RWPE2 (cell line): ENCODE results near the gene PSTPIP1.
A peak's percentile ranks its signal among the peaks of the same experiment; 100 is the strongest.
"Not testable (repeated sequence)": the region's sequence is repeated elsewhere in the genome, so short reads cannot be mapped to it uniquely, and the experiment has no call there.

Experiments used
- ATAC-seq: fragments of 200-7000 bp; cut with Tn5 transposase; 3 replicates; pipeline ENCODE4 v1.9.1; 2021; ENCODE audit warnings: low read depth
- DNase-seq: peaks from one replicate; pipeline ENCODE4 v3.0.0-alpha.2; 2020; ENCODE audit warnings: low spot score
- H3K27ac ChIP-seq: fragments of 450-650 bp; 2 replicates; pipeline ENCODE4 v1.5.1; 2017; ENCODE audit warnings: mild to moderate bottlenecking; ENCODE audit not compliant: poor library complexity, severe bottlenecking
- H3K27me3 ChIP-seq: fragments of 250-450 bp; sonication (Bioruptor Pico); 2 replicates; pipeline ENCODE4 v1.5.1; 2021; ENCODE audit warnings: mild to moderate bottlenecking, moderate library complexity; ENCODE audit not compliant: insufficient read depth, poor library complexity, severe bottlenecking
- H3K36me3 ChIP-seq: fragments of 250-450 bp; sonication (Bioruptor Pico); 2 replicates; pipeline ENCODE4 v1.5.1; 2020; ENCODE audit warnings: low read depth, mild to moderate bottlenecking, moderate library complexity
- H3K4me1 ChIP-seq: fragments of 250-450 bp; sonication (Bioruptor Pico); 2 replicates; pipeline ENCODE4 v1.5.1; 2021; ENCODE audit warnings: mild to moderate bottlenecking, moderate library complexity; ENCODE audit not compliant: insufficient read depth, poor library complexity, severe bottlenecking
- H3K4me3 ChIP-seq: fragments of 250-450 bp; sonication (Bioruptor Pico); 2 replicates; pipeline ENCODE4 v1.5.1; 2021; ENCODE audit warnings: mild to moderate bottlenecking, moderate library complexity; ENCODE audit not compliant: severe bottlenecking
- H3K9me3 ChIP-seq: fragments of 250-450 bp; sonication (Bioruptor Pico); 2 replicates; pipeline ENCODE4 v1.5.1; 2021; ENCODE audit warnings: mild to moderate bottlenecking, moderate library complexity; ENCODE audit not compliant: severe bottlenecking
- TF ChIP-seq, protein P1 (sequence below): fragments of 450-650 bp; IDR thresholded peaks from one replicate; pipeline ENCODE4 v1.5.1; 2017; ENCODE audit warnings: mild to moderate bottlenecking, moderate library complexity; ENCODE audit not compliant: poor library complexity, severe bottlenecking

Gene PSTPIP1

DNA sequence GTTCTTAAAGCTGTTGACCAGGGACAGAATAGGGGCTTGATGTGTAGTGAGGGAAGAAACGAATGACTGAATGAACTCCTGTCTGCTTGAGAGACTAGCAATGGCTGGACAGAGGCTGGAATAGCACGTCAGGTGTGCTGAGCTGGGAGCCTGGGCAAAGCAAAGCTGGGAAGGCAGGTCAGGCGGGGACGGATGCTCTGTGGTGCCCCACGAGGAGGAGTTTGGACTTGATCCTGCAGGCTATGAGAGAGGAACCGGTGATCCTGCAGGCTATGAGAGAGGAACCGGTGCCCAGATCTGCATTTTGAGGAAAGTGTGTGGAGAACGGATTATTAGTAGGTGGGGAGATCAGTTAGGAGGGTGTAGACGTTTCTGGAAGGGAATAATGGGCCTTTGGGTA lies 31.3 kb upstream of the PSTPIP1 start:
- DNase-seq = no peak
- peak; percentile 68; the same call in 2 of the 3 replicates for ATAC-seq
- H3K36me3 ChIP-seq = no peaks in the 10 kb centered on the region
- TF ChIP-seq, protein P1, sequence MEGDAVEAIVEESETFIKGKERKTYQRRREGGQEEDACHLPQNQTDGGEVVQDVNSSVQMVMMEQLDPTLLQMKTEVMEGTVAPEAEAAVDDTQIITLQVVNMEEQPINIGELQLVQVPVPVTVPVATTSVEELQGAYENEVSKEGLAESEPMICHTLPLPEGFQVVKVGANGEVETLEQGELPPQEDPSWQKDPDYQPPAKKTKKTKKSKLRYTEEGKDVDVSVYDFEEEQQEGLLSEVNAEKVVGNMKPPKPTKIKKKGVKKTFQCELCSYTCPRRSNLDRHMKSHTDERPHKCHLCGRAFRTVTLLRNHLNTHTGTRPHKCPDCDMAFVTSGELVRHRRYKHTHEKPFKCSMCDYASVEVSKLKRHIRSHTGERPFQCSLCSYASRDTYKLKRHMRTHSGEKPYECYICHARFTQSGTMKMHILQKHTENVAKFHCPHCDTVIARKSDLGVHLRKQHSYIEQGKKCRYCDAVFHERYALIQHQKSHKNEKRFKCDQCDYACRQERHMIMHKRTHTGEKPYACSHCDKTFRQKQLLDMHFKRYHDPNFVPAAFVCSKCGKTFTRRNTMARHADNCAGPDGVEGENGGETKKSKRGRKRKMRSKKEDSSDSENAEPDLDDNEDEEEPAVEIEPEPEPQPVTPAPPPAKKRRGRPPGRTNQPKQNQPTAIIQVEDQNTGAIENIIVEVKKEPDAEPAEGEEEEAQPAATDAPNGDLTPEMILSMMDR = no peak
- H3K27ac ChIP-seq = no peak overlapping the region
- no peak overlapping the region for H3K4me3 ChIP-seq
- no peaks in the 10 kb centered on the region for H3K9me3 ChIP-seq
- no peaks in the 10 kb centered on the region for H3K27me3 ChIP-seq
- peaks cover 4% of the 10 kb centered on the region for H3K4me1 ChIP-seq

DNA sequence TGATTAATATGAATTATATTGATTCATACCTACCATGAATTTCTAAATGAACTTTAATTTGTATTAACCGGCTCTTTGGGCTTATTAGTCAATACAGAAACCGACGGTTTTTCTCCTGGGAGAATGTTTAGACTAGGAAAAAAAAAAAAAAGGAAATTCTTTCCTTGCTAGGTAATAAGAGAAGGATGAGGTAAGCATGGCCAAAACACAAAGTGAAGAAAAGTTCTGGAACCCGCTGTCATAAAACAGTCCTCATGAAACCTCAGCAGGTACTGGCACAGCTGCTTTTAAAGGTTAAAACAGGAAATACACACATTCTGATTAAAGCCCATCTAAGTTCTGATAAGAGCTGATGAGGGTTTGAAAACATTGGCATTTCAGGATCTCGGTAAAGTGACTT lies 30.8 kb upstream of the PSTPIP1 start:
- H3K4me3 ChIP-seq = no peak overlapping the region
- no peaks in the 10 kb centered on the region for H3K9me3 ChIP-seq
- TF ChIP-seq, protein P1 = no peak
- H3K4me1 ChIP-seq = peaks cover 4% of the 10 kb centered on the region
- no peaks in the 10 kb centered on the region for H3K36me3 ChIP-seq
- no peaks in the 10 kb centered on the region for H3K27me3 ChIP-seq
- no peak for ATAC-seq
- H3K27ac ChIP-seq = no peak overlapping the region
- DNase-seq = no peak

GRCh38 chr15:76966051-76966450 lies 28.9 kb upstream of the PSTPIP1 start:
- H3K27ac ChIP-seq, H3K36me3 ChIP-seq, H3K27me3 ChIP-seq, DNase-seq, H3K9me3 ChIP-seq, H3K4me3 ChIP-seq, H3K4me1 ChIP-seq, ATAC-seq: not testable (repeated sequence)

DNA sequence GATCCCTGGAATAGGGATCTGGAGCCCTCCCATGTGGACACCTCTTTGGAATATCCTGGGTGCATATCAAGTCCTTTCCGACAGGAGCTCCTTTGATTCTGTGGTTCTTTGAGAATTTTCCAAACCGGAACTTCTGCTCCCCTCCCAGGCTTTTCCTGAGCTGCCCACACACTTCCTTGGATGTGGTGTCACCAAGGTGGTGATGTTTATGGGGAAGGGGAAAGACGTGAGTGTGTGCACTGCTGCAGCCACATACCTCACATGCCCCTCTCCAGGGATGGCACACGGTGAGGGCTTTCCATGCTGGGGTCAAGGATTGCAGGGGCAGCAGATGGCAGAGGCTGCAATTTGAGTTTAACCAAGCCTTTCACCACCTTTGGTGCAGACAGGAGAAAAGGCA lies 27.9 kb upstream of the PSTPIP1 start:
- Histone ChIP-seq H3K36me3 (no peaks in the 10 kb centered on the region), H3K4me3 (no peak overlapping the region), H3K27ac (no peak overlapping the region), H3K4me1 (peaks cover 4% of the 10 kb centered on the region), H3K27me3 (no peaks in the 10 kb centered on the region), H3K9me3 (no peaks in the 10 kb centered on the region)
- ATAC-seq (no peak), DNase-seq (no peak)
- TF ChIP-seq, protein P1 = no peak

DNA sequence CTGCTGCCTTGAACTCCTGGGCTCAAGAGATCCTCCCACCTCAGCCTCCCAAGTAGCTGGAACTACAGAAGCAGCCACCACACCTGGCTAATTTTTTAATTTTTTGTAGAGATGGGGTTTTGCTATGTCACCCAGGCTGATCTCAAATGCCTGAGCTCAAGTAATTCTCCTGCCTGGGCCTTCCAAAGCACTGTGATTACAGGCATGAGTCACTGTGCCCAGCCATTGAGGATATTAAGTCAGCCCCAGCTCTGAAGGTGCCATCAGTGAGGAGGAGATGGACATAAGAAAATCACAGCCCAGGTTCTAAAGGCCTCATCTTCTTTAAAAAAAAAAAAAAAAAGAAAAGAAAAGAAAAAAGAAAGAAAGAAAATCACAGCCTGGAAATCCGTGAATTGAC lies 26.6 kb upstream of the PSTPIP1 start:
- Histone ChIP-seq H3K36me3 (no peaks in the 10 kb centered on the region), H3K4me1 (peaks cover 4% of the 10 kb centered on the region), H3K27ac (no peak overlapping the region), H3K27me3 (no peaks in the 10 kb centered on the region), H3K4me3 (no peak overlapping the region), H3K9me3 (no peaks in the 10 kb centered on the region)
- DNase-seq (no peak), ATAC-seq (peak; percentile 30; the same call in 1 of the 3 replicates)
- TF ChIP-seq, protein P1 = no peak
